Adrenal gland (tissue), 12 donors: ENCODE results near the gene BCL11B. TPM values are rescaled to one million over a fixed set of nuclear protein-coding genes. Genes with fewer than 3 reads are reported as not detected.

Experiments
- DNase-seq, 7 donors: peaks; one replicate each; pipeline ENCODE4 v3.0.0-alpha.2; 2019 to 2020
- H3K27ac ChIP-seq, 5 donors: fragments of 200-600 bp; sonication (generic) in 4 of 5; 1 replicate in 3 of 5; 2 replicates in 2 of 5; pipeline versions ENCODE4 v1.5.1 to v1.8.0; 2016 to 2020; ENCODE audit warnings: mild to moderate bottlenecking in 1 of 5
- H3K27me3 ChIP-seq: fragments of 200-600 bp; 2 replicates; pipeline ENCODE4 v1.8.0; 2021
- H3K36me3 ChIP-seq, 2 donors: fragments of 200-600 bp; replicated peaks in 1 of 2; 1 replicate in 1 of 2; 2 replicates in 1 of 2; pipeline versions ENCODE4 v1.5.1 to v1.8.0; 2018 to 2022
- H3K4me1 ChIP-seq, 2 donors: fragments of 200-600 bp; replicated peaks in 1 of 2; 1 replicate in 1 of 2; 2 replicates in 1 of 2; pipeline versions ENCODE4 v1.5.1 to v1.8.0; 2018 to 2021
- H3K4me3 ChIP-seq, 4 donors: fragments of 200-600 bp; sonication (generic) in 3 of 4; one replicate each; pipeline ENCODE4 v1.5.1; 2016 to 2018
- H3K9me3 ChIP-seq, 3 donors: fragments of 200-600 bp; sonication (generic) in 1 of 3; replicated peaks in 1 of 3; 1 replicate in 2 of 3; 2 replicates in 1 of 3; pipeline versions ENCODE4 v1.5.1 to v1.8.0; 2016 to 2021
- CTCF ChIP-seq, 6 experiments: fragments of 450-650 bp in 4 of 6; fragments of 200-600 bp in 2 of 6; sonication (generic) in 1 of 6; IDR thresholded peaks; 1 replicate in 5 of 6; 2 replicates in 1 of 6; pipeline versions ENCODE4 v1.5.1 to v1.8.0; 2016 to 2021; ENCODE audit warnings: antibody characterized with exemption in 6 of 6, mild to moderate bottlenecking in 2 of 6, moderate library complexity in 1 of 6
- POLR2A ChIP-seq, 2 donors: fragments of 450-650 bp; IDR thresholded peaks; one replicate each; pipeline ENCODE4 v1.6.1; 2017; ENCODE audit warnings: antibody characterized with exemption in 2 of 2, mild to moderate bottlenecking in 2 of 2, moderate library complexity in 1 of 2
- WGBS, 4 donors: extraction: QIAGEN DNeasy Blood & Tissue Kit in 2 of 4; methylation state at CpG; one replicate each; pipeline versions ENCODE4 v1.1.5 to v1.1.7; 2013 to 2017; 5-methylcytosine and 5-hydroxymethylcytosine counted together
- intact Hi-C, 2 donors: fragments of 100-400 bp; cut with DNase I; formaldehyde crosslinking; loops; one replicate each; pipeline versions ENCODE4 v1.14.1 to v1.15.0; 2022 to 2023
- polyA plus RNA-seq, 3 donors: library from polyadenylated mRNA; stranded (reverse); fragments of 200-250 nt in 2 of 3; fragments of 350-450 nt in 1 of 3; fragmentation: Illumina TruSeq in 1 of 3; extraction: RNeasy Lipid Tissue Mini Kit (QIAGEN cat#74804) in 1 of 3; gene quantifications; one replicate each; pipeline ENCODE4 v1.2.3, GENCODE V29; 2013 to 2014
- total RNA-seq, 9 donors: library from RNA; depleted of rRNA in 4 of 9; stranded (reverse); fragments of >200 nt in 4 of 9; fragments of 120-200 nt in 1 of 9; fragmentation: NEBNext Ultra II Directional in 1 of 9; extraction: Animal tissue kit (Norgen Biotek cat#: 25700) in 1 of 9; gene quantifications; one replicate each; pipeline versions ENCODE4 v1.1.0 to v1.2.4, GENCODE V29; 2013 to 2023
- donor health status: healthy with polysubstance abuse.
- donor health status: Bipolar disorder and iron deficiency.
- donor health status: DM: yes; HTN: yes; CAD: no.
- donor health status: DM: no; HTN: no; CAD: no.
- donor health status: DM: no; HTN: no; CAD: no.
- donor health status: DM: yes; HTN: yes; CAD: no.

The BCL11B gene
- total and polyA plus RNA-seq, 12 donors: 0.24 to 3.2 (median 0.54) TPM

GRCh38 chr14:99176156-99176945 is 95.6 kb downstream of the BCL11B start:
- H3K4me1 ChIP-seq: no peaks in the 10 kb centered on the region
- no peak overlapping the region for H3K27ac ChIP-seq
- peak in 1 of 7 donors; percentile 31 for DNase-seq
- intact Hi-C loops: no loop called here
- H3K9me3 ChIP-seq: no peaks in the 10 kb centered on the region
- 89 to 95% (median 93%) methylated on average over 18 to 33 of the region's 33 CpGs for WGBS, 4 donors
- H3K4me3 ChIP-seq: no peak overlapping the region
- no peak for TF ChIP-seq POLR2A (IDR thresholded peaks at IDR 0.05)
- no peak for TF ChIP-seq CTCF (IDR thresholded peaks at IDR 0.05)
- no peaks in the 10 kb centered on the region for H3K36me3 ChIP-seq
- peaks cover 4% of the 10 kb centered on the region for H3K27me3 ChIP-seq

GRCh38 chr14:99175331-99176155 is 96.5 kb downstream of the BCL11B start:
- Histone ChIP-seq H3K27ac (no peak overlapping the region), H3K36me3 (no peaks in the 10 kb centered on the region), H3K9me3 (no peaks in the 10 kb centered on the region), H3K4me1 (no peaks in the 10 kb centered on the region), H3K27me3 (no peaks in the 10 kb centered on the region), H3K4me3 (no peak overlapping the region)
- TF ChIP-seq CTCF (IDR thresholded peaks at IDR 0.05) (no peak), POLR2A (IDR thresholded peaks at IDR 0.05) (no peak)
- intact Hi-C loops: no loop called here
- peak in 1 of 7 donors; percentile 11 for DNase-seq
- 96 to 98% (median 97%) methylated on average over 82 to 95 of the region's 95 CpGs for WGBS, 4 donors

- no peaks in the 10 kb centered on the region for H3K27me3 ChIP-seq
- no peaks in the 10 kb centered on the region for H3K36me3 ChIP-seq
- no peaks in the 10 kb centered on the region for H3K9me3 ChIP-seq
- 92 to 97% (median 94%) methylated on average over 70 to 81 of the region's 81 CpGs for WGBS, 4 donors
- no peak overlapping the region for H3K4me3 ChIP-seq
- intact Hi-C loops: no loop called here
- no peak overlapping the region for H3K27ac ChIP-seq
- no peak for DNase-seq
- H3K4me1 ChIP-seq: no peaks in the 10 kb centered on the region
- TF ChIP-seq CTCF (IDR thresholded peaks at IDR 0.05): no peak
- no peak for TF ChIP-seq POLR2A (IDR thresholded peaks at IDR 0.05)
Observed at GRCh38 chr14:99174770-99175319, 97.2 kb downstream of the BCL11B start.

GRCh38 chr14:99174081-99174769 is 97.8 kb downstream of the BCL11B start:
- Histone ChIP-seq H3K9me3 (no peaks in the 10 kb centered on the region), H3K4me3 (no peak overlapping the region), H3K4me1 (no peaks in the 10 kb centered on the region), H3K27ac (no peak overlapping the region), H3K36me3 (no peaks in the 10 kb centered on the region), H3K27me3 (no peaks in the 10 kb centered on the region)
- intact Hi-C loops: no loop called here
- DNase-seq: no peak
- WGBS, 4 donors: 87 to 96% (median 95%) methylated on average over 58 to 79 of the region's 79 CpGs
- TF ChIP-seq POLR2A (IDR thresholded peaks at IDR 0.05): no peak
- TF ChIP-seq CTCF (IDR thresholded peaks at IDR 0.05): no peak
